Measurements from ENCODE around the gene MIAT.
A peak's percentile ranks its signal among the peaks of the same experiment; 100 is the strongest.

MIAT gene

GRCh38 chr22:26670459-26670858 lies 13.1 kb downstream of the MIAT start:
- no peak for DNase-seq

- peak; percentile 79 for DNase-seq
Observed at GRCh38 chr22:26671317-26672059, 14.1 kb downstream of the MIAT start.

DNA sequence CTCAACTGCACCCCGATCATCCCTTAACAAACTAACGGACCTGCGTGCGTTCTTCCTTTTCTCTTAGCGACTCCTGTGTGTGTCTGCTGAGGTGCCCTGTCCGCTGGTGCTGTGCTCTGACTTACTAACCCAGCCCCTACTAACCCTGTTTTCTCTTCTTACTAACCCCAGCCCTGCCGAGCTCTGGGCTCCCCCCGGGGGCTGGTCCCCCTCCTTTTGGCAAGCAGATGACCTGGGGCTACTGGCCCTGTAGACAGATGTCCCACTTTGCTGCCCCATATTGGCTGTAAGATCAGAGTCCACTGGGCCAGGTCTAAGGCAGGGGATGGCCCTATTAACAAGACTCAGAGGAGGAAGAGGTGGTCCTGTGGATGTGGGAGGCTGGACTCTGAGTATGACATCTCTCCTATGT lies 14.7 kb downstream of the MIAT start:
- DNase-seq, result no peak

DNA sequence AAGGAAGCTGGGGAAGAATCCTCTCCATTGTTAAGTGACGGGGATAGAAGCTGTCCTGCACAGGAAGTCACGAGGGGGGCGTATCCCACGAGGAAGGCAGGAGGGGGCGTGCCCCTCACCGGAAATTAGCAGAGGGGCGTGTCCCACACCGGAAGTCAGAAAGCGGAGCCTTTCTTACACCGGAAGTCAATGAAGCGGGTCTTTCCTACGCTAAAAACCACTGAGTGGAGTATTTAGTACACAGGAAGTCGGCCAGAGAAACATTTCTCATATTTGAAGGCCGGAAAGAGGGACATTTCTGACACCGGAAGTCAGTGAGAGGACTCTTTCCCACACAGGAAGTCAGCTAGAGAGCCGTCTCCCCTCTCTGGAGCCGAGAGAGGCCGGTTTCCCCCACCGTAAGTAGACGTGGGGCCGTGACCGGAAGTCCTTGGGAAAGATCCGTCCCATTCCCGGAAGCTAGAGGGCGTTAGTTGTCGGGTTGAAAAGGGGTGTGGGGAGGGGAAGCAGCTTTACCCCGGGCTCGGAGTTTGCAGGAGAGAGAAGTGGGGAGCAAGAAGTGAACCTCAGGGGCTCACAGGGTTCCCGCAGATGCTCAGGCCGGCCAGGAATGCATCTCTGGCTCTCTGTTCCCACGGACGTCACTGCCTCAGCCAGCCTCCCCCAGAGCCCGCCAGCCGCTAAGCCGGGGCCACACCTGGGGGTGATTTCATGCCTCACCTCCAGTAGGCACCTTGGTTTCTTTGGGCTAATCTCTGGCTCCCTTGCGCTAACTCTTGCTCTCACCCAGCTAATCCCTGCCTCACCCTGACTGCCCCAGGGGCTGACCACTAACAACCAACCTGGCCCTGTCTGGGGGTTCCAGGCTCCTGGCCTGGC lies 15.4 kb downstream of the MIAT start:
- DNase-seq, result peak; percentile 95

DNA sequence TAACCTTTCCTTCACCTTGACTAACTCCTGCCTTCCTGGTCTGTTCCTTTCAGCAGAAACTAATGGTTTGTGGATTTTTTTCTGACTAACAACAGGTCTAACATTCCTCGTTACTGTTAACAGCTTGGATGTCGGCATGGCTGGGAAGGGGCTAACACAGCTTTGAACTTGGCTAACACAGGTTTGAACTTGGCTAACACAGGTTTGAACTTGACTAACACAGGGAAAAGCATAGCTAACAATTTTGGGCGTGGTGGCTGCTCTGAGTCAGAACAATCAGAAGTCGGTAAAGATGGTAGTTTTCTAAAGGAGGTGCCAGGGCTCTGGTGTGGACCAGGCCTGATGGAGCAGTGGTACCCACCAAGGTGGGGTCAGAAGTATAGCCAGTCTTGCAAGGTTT lies 16.1 kb downstream of the MIAT start:
- peak; percentile 28 for DNase-seq

- peak; percentile 37 for DNase-seq
Observed at GRCh38 chr22:26674211-26675190, 17.1 kb downstream of the MIAT start.

GRCh38 chr22:26675687-26676268 lies 18.4 kb downstream of the MIAT start:
- no peak for DNase-seq

DNA sequence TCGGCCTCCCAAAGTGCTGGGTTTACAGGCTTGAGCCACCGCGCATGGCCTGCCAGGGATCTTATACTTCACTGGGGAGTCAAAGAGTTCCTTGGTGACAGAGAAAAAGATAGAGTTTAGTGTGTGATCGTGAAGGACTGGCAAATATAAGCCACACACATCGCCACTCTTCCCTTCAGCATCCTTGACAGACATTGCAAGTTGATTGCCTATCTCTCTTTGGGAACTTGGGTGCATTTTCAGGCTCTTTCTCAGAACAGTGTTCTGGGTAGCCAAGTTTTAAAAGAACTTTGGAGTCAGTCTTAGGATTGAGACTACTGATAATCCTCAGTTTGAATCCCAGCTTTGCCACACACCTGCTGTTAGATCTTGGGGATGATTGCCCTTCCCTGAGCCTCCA lies 19.8 kb downstream of the MIAT start:
- DNase-seq, result no peak

DNA sequence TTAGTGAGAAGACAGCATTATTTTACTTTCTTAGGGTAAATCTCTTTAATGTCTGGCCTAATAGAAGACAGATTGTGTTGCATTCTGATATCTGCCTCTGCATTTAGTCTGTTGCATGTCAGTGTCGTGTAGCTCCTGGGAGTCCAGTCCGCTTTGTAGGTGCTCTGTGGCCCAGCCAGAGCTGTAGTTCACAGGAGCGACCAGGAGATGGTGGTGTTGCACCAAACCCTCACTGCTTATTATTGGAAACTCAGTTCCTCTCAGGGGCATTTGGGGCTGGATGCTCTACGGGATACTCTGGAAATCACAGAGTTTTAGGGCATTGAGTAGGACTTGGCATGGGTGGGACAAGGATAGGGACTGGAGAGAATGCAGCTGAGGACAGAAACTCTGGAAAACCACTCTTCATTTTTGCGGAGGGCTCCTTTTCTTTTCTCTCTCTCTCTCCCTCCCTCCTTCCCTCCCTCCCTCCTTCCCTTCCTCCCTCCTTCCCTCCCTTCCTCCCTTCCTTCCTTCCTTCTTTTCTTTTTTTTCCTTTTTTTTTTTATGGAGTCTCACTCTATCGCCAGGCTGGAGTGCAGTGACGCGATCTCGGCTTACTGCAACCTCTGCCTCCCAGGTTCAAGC lies 21.7 kb downstream of the MIAT start:
- DNase-seq, result peak; percentile 78

- no peak for DNase-seq
Observed at GRCh38 chr22:26680485-26680884, 23.1 kb downstream of the MIAT start.

DNA sequence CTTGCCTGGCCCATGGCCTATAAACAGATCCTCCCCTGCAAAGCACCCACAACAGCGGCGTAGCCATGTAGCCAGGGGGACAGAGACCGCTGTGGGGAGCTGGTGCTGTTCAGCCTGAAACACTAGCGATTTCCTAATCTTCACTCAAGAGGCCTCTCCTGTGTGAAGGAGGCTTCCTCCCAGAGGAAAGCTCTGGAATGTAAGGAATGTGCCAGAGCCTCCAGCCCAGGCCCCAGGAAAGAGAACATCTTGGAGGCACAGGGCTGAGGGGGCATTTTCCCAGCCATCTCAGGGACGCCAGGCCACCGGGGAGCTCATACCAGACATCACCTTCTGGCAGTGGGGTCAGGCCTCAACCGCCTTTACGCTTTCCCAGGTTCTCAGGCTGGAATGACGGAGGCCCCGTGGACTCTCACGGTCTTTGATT lies 24.0 kb downstream of the MIAT start:
- no peak for DNase-seq

DNA sequence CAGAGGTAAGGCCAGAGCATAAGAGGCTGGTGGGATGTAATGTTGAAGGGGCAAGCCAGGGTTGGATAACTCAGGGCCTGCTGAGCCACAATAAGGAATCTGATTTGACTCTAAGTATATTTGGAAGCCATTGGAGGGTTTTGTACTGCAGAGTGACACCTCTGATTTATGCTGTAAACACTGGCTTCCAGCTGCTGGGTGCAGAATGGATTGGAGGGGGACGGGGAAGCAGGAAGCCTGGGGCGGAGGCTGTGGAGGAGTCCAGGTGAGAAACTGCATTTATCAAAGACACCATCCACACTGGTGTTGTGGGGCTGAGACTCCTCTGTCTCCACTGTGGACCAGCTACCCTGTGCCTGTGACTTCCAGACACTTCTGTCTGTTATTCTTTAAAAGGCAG lies 26.8 kb downstream of the MIAT start:
- no peak for DNase-seq

- no peak for DNase-seq
Observed at GRCh38 chr22:26685601-26686000, 28.2 kb downstream of the MIAT start.

- no peak for DNase-seq
Observed at GRCh38 chr22:26687439-26687838, 30.1 kb downstream of the MIAT start.

- DNase-seq, result no peak
Observed at GRCh38 chr22:26689513-26690301, 32.3 kb downstream of the MIAT start.

DNA sequence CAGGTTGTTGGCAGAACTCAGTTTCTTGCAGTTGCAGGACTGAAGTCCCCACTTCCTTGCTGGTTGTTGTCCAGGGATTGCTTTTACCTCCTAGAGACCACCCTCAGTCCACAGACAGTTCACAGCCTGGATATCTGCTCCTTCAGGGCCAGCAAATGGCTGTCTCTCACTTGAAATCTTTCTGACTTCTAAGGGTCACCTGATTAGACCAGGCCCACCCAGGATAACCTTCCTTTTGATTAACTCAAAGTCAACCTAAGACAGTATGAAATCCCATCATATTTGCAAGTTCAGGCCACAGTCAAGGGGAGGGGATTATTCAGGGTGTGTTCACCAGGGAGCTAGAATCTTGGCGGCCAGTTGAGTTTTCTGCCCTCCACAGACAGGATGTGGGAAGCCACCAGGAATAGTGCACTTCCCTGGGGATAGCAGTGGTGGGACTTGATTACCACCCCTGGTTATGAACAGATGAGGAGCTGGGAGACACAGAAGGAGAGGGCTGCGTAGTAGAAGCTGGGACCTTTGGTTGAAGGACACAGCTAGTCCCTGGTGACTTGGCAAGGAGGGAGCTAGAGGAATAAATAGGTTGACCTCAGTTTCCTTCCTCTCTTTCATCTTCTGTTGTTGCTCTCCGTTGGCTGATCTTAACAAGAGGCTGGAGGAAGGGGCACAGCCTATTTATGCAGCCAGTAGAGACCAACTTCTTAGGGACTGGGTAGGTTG lies 33.4 kb downstream of the MIAT start:
- DNase-seq, result no peak

GRCh38 chr22:26691377-26691716 lies 34.0 kb downstream of the MIAT start:
- no peak for DNase-seq

DNA sequence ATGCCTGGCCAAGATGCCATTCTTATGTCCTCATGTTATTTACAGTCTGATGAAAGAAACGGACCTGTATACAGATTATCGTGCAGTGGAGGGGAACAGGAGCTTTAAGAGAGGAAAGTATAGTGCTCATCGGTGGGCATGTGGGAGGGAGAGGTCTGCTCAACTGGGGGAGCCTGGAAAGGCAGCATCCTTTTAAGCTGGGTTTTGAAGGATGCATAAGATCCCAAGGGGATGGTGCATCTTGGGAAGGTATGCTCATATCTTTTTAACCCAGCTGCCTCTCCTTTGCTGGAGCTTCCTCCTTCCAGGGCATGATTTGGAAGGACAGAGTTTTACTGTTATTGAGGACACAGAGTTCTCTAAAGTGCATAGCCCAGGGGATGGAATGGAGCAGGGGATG lies 34.8 kb downstream of the MIAT start:
- no peak for DNase-seq

DNA sequence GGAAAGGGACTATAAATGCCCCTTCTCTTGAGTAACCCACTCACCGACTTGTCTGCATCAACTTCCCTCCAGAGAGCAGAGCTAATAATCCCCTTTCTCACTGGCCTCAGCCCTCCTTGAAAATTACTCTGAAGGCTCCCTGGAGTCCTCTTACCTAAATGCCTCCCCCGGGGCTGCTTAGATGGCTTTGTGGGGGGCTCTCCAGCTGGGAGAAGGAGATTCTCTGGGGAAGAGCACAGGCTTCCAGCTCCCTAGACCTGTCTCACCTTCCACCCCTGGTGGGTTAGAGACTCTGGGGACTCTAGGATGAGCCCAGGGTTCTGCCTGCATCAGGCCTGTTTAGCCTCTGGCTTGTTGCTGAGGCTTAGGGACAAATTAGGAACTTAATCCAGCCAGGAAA lies 39.8 kb downstream of the MIAT start:
- DNase-seq, result no peak

DNA sequence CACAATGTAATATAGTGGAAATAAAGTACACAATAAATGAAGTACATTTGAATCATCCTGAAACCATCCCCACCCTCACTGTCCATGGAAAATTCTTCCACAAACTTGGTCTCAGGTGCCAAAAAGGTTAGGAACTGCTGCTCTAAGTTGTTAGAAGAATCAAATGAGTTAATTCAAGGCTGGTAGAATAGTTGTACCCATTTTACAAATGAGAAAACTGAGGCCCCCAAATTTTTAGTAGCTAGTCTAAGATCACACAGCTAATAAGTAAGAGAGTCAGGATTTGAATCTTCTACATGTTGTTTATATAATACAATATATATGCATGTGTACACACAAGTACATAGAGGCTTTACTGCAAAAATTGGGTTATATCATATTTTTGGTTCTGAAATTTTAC lies 43.1 kb downstream of the MIAT start:
- no peak for DNase-seq

DNA sequence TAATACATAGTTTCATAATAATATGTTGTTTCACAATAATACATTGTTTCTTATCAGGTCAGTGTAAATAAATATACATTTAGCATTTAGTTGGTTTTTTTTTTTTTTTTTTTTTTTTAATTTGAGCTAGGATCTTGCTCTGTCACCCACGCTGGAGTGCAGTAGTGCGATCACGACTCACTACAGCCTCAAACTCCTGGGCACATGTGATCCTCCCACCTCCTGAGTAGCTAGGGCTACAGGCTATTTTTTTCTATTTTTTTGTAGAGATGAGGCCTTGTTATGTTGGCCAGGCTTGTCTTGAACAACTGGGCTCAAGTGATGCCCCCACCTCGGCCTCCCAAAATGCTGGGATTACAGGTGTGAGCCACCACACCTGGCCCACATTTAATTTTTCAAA lies 43.5 kb downstream of the MIAT start:
- no peak for DNase-seq
